HCT116 (cell line): ENCODE results near the gene KHDRBS2.

ENCODE experiments used
- EGR1 ChIP-seq: IDR thresholded peaks from 2 replicates; pipeline ENCODE4 v1.6.1; 2012; ENCODE audit warnings: low read depth
- EZH2phosphoT487 ChIP-seq: fragments of 200-600 bp; IDR thresholded peaks from 2 replicates; pipeline ENCODE4 v1.6.1; 2018; ENCODE audit warnings: antibody characterized with exemption, borderline replicate concordance
- JUND ChIP-seq: IDR thresholded peaks from 2 replicates; pipeline ENCODE4 v1.6.1; 2012
- POLR2A ChIP-seq: IDR thresholded peaks from 2 replicates; pipeline ENCODE4 v1.7.0; 2011; ENCODE audit warnings: borderline replicate concordance; ENCODE audit not compliant: insufficient read depth, insufficient read length; ENCODE audit errors: extremely low read depth
- POLR2AphosphoS5 ChIP-seq: IDR thresholded peaks from 2 replicates; pipeline ENCODE4 v1.6.1; 2011; ENCODE audit warnings: mild to moderate bottlenecking, low read depth, low read length, moderate library complexity
- RAD21 ChIP-seq: IDR thresholded peaks from 2 replicates; pipeline ENCODE4 v1.6.1; 2012; ENCODE audit warnings: low read depth, mild to moderate bottlenecking
- ZFX ChIP-seq: fragments of 450-650 bp; IDR thresholded peaks from 2 replicates; pipeline ENCODE4 v1.6.1; 2017
- TF ChIP-seq, protein P1 (sequence below), 3 experiments: fragments of 200-600 bp in 1 of 3; sonication (generic) in 1 of 3; IDR thresholded peaks in 2 of 3; conservative IDR thresholded peaks in 1 of 3; 2 replicates each; pipeline ENCODE4 v1.5.1; 2012 to 2017; ENCODE audit warnings: low read depth in 2 of 3, low read length in 2 of 3, antibody characterized with exemption in 1 of 3, borderline replicate concordance in 1 of 3, control low read depth in 1 of 3, mild to moderate bottlenecking in 1 of 3, mixed read lengths in 1 of 3, mixed run types in 1 of 3, moderate library complexity in 1 of 3; ENCODE audit not compliant: insufficient read depth in 1 of 3
- TF ChIP-seq, protein P2 (sequence below): IDR thresholded peaks from 2 replicates; pipeline ENCODE4 v1.6.1; 2012; ENCODE audit warnings: low read depth

DNA sequence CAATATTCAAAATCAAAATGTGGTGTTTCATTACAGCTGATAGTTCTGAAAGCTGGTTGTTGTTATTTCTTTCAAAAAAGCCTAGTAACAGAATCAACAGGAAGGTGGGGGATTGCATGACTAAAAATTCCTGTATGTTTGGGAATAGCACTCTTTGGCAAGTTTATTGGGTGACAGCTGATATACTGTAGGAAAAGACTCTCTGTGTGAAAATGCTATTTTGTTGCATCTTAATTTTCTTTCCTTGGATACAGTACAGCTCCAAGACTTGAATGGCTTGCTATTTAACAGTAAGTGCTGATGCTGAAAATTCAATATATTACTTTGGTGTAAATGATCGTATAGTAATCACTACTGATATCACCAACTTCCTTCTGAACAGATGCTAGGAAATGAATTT lies 336.1 kb downstream of the KHDRBS2 start:
- TF ChIP-seq EGR1 (no peak), POLR2A (no peak), JUND (no peak), RAD21 (no peak), EZH2phosphoT487 (no peak), POLR2AphosphoS5 (no peak), ZFX (no peak)
- TF ChIP-seq, protein P1, sequence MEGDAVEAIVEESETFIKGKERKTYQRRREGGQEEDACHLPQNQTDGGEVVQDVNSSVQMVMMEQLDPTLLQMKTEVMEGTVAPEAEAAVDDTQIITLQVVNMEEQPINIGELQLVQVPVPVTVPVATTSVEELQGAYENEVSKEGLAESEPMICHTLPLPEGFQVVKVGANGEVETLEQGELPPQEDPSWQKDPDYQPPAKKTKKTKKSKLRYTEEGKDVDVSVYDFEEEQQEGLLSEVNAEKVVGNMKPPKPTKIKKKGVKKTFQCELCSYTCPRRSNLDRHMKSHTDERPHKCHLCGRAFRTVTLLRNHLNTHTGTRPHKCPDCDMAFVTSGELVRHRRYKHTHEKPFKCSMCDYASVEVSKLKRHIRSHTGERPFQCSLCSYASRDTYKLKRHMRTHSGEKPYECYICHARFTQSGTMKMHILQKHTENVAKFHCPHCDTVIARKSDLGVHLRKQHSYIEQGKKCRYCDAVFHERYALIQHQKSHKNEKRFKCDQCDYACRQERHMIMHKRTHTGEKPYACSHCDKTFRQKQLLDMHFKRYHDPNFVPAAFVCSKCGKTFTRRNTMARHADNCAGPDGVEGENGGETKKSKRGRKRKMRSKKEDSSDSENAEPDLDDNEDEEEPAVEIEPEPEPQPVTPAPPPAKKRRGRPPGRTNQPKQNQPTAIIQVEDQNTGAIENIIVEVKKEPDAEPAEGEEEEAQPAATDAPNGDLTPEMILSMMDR (IDR thresholded peaks at IDR 0.05 in 2 of 3, conservative IDR thresholded peaks at IDR 0.05 in 1 of 3; ENCODE audit: borderline replicate concordance in 1 of 3, insufficient read depth in 1 of 3, low read depth in 2 of 3, low read length in 2 of 3) = no peak
- TF ChIP-seq, protein P2, sequence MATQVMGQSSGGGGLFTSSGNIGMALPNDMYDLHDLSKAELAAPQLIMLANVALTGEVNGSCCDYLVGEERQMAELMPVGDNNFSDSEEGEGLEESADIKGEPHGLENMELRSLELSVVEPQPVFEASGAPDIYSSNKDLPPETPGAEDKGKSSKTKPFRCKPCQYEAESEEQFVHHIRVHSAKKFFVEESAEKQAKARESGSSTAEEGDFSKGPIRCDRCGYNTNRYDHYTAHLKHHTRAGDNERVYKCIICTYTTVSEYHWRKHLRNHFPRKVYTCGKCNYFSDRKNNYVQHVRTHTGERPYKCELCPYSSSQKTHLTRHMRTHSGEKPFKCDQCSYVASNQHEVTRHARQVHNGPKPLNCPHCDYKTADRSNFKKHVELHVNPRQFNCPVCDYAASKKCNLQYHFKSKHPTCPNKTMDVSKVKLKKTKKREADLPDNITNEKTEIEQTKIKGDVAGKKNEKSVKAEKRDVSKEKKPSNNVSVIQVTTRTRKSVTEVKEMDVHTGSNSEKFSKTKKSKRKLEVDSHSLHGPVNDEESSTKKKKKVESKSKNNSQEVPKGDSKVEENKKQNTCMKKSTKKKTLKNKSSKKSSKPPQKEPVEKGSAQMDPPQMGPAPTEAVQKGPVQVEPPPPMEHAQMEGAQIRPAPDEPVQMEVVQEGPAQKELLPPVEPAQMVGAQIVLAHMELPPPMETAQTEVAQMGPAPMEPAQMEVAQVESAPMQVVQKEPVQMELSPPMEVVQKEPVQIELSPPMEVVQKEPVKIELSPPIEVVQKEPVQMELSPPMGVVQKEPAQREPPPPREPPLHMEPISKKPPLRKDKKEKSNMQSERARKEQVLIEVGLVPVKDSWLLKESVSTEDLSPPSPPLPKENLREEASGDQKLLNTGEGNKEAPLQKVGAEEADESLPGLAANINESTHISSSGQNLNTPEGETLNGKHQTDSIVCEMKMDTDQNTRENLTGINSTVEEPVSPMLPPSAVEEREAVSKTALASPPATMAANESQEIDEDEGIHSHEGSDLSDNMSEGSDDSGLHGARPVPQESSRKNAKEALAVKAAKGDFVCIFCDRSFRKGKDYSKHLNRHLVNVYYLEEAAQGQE = no peak
